OCI-LY3 (cell line): ENCODE results near the gene SLC6A2.

Experiments
- H2AFZ ChIP-seq: fragments of 200-600, 300-600 bp; shearing (Covaris generic); 2 replicates; pipeline ENCODE4 v1.6.0; 2014; ENCODE audit warnings: antibody characterized with exemption, low read depth, low read length
- H3K27ac ChIP-seq: fragments of 200-600, 300-600 bp; sonication (generic); 2 replicates; pipeline ENCODE4 v1.5.1; 2014; ENCODE audit warnings: mild to moderate bottlenecking, low read length, moderate library complexity, mixed read lengths
- H3K27me3 ChIP-seq: fragments of 200-600, 300-600 bp; sonication (generic); 2 replicates; pipeline ENCODE4 v1.6.1; 2014; ENCODE audit warnings: low read depth, low read length, mixed read lengths
- H3K36me3 ChIP-seq: fragments of 200-600, 300-600 bp; sonication (generic); replicated peaks from 2 replicates; pipeline ENCODE3; 2014; ENCODE audit warnings: low read depth, low read length, mixed read lengths
- H3K4me1 ChIP-seq: fragments of 300-600, 200-600 bp; sonication (generic); 2 replicates; pipeline ENCODE4 v1.6.1; 2014; ENCODE audit warnings: low read length, mixed read lengths
- H3K4me2 ChIP-seq: fragments of 200-600, 300-600 bp; sonication (generic); 2 replicates; pipeline ENCODE4 v1.6.1; 2014; ENCODE audit warnings: low read length, mixed read lengths
- H3K4me3 ChIP-seq: fragments of 300-600, 200-600 bp; sonication (generic); 2 replicates; pipeline ENCODE4 v1.5.1; 2014; ENCODE audit warnings: antibody characterized with exemption, mild to moderate bottlenecking, low read length, moderate library complexity
- H3K79me2 ChIP-seq: fragments of 300-600, 200-600 bp; shearing (Covaris generic); 2 replicates; pipeline ENCODE4 v1.6.1; 2014; ENCODE audit warnings: mild to moderate bottlenecking, low read length, mixed read lengths
- H3K9ac ChIP-seq: fragments of 300-600, 200-600 bp; shearing (Covaris generic); 2 replicates; pipeline ENCODE4 v1.6.0; 2014; ENCODE audit warnings: mild to moderate bottlenecking, low read length, moderate library complexity
- H3K9me3 ChIP-seq: fragments of 200-600, 300-600 bp; shearing (Covaris generic); 2 replicates; pipeline ENCODE4 v1.6.1; 2014; ENCODE audit warnings: low read length, mixed read lengths; ENCODE audit not compliant: insufficient read depth
- H4K20me1 ChIP-seq: fragments of 200-600, 300-600 bp; sonication (generic); 2 replicates; pipeline ENCODE4 v1.6.1; 2016; ENCODE audit warnings: low read length, mixed read lengths; ENCODE audit not compliant: insufficient read depth
- EZH2phosphoT487 ChIP-seq: fragments of 200-600 bp; shearing (Covaris generic); IDR thresholded peaks from 2 replicates; pipeline ENCODE4 v1.6.1; 2018; ENCODE audit warnings: antibody characterized with exemption, mixed run types, low read depth
- TF ChIP-seq, protein P1 (sequence below): fragments of 200-600, 300-600 bp; sonication (generic); IDR thresholded peaks from 2 replicates; pipeline ENCODE4 v1.5.1; 2014; ENCODE audit warnings: antibody characterized with exemption, low read length, low read depth

The SLC6A2 gene

GRCh38 chr16:55685973-55686372 is 30.2 kb downstream of the SLC6A2 start:
- no peak for TF ChIP-seq EZH2phosphoT487
- TF ChIP-seq, protein P1, sequence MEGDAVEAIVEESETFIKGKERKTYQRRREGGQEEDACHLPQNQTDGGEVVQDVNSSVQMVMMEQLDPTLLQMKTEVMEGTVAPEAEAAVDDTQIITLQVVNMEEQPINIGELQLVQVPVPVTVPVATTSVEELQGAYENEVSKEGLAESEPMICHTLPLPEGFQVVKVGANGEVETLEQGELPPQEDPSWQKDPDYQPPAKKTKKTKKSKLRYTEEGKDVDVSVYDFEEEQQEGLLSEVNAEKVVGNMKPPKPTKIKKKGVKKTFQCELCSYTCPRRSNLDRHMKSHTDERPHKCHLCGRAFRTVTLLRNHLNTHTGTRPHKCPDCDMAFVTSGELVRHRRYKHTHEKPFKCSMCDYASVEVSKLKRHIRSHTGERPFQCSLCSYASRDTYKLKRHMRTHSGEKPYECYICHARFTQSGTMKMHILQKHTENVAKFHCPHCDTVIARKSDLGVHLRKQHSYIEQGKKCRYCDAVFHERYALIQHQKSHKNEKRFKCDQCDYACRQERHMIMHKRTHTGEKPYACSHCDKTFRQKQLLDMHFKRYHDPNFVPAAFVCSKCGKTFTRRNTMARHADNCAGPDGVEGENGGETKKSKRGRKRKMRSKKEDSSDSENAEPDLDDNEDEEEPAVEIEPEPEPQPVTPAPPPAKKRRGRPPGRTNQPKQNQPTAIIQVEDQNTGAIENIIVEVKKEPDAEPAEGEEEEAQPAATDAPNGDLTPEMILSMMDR: no peak
- Histone ChIP-seq H4K20me1 (no peaks in the 10 kb centered on the region), H3K9ac (no peak overlapping the region), H3K4me3 (no peak overlapping the region), H3K4me2 (no peak overlapping the region), H3K9me3 (no peaks in the 10 kb centered on the region), H3K27ac (no peak overlapping the region), H3K36me3 (no peaks in the 10 kb centered on the region), H3K27me3 (0 out of 2 replicates have a peak, but pooled peaks cover 4% of the 10 kb centered on the region), H2AFZ (no peak overlapping the region), H3K4me1 (no peaks in the 10 kb centered on the region), H3K79me2 (no peaks in the 10 kb centered on the region)

- H3K4me1 ChIP-seq: no peaks in the 10 kb centered on the region
- H3K9ac ChIP-seq: no peak overlapping the region
- H4K20me1 ChIP-seq: no peaks in the 10 kb centered on the region
- H3K36me3 ChIP-seq: no peaks in the 10 kb centered on the region
- H3K27me3 ChIP-seq: 0 out of 2 replicates have a peak, but pooled peaks cover 4% of the 10 kb centered on the region
- no peak overlapping the region for H3K27ac ChIP-seq
- H3K9me3 ChIP-seq: no peaks in the 10 kb centered on the region
- no peak overlapping the region for H3K4me3 ChIP-seq
- TF ChIP-seq, protein P1: no peak
- no peak for TF ChIP-seq EZH2phosphoT487
- no peak overlapping the region for H3K4me2 ChIP-seq
- H3K79me2 ChIP-seq: no peaks in the 10 kb centered on the region
- no peak overlapping the region for H2AFZ ChIP-seq
Observed at GRCh38 chr16:55686671-55687070, 30.9 kb downstream of the SLC6A2 start.

DNA sequence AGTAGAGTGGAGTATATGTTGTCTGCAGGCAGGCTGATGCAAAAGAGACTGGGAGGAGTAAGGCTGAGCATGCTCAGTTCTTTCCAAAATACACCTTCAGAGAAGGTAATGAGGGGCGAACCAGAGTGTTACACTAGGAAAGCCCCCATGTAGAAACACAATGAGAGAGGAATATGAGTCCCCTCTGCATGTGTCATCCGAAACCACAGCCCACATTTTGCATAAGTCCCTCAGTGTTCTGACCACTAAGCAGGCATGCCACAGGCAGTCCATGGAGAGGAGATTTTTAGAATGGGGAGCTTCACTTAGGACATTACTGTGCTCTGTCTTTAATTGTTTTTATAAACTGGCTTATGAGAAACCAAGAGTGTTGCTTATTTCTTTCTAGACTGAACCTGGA is 32.0 kb downstream of the SLC6A2 start:
- TF ChIP-seq EZH2phosphoT487: no peak
- TF ChIP-seq, protein P1: no peak
- Histone ChIP-seq H3K9ac (no peak overlapping the region), H3K36me3 (no peaks in the 10 kb centered on the region), H3K9me3 (no peaks in the 10 kb centered on the region), H3K27ac (no peak overlapping the region), H3K4me3 (no peak overlapping the region), H3K4me2 (no peak overlapping the region), H3K4me1 (no peaks in the 10 kb centered on the region), H3K27me3 (0 out of 2 replicates have a peak, but pooled peaks cover 4% of the 10 kb centered on the region), H2AFZ (no peak overlapping the region), H3K79me2 (no peaks in the 10 kb centered on the region), H4K20me1 (no peaks in the 10 kb centered on the region)

DNA sequence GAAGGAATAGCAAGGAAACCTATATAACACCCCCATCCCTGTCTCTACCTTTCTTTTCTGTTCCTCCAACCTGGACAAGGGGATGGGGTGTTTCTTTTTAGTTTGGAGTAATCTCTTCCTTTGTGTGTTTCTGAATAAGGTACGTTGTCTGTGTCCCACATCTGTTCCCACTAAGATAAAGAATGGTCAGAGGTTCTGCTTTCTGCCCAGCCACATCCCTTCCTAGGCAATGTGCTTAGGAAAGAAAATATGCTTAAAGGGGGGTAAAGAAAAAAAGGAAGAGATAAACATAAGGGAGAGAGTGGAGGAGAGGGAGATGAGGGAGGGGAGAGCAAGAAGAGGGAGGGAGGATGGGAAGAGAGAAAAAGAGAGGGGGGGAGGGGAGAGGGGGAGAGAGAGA is 35.1 kb downstream of the SLC6A2 start:
- Histone ChIP-seq H3K27me3 (0 out of 2 replicates have a peak, but pooled peaks cover 4% of the 10 kb centered on the region), H3K79me2 (no peaks in the 10 kb centered on the region), H3K9ac (no peak overlapping the region), H3K27ac (no peak overlapping the region), H2AFZ (no peak overlapping the region), H3K9me3 (no peaks in the 10 kb centered on the region), H3K4me2 (no peak overlapping the region), H3K4me1 (no peaks in the 10 kb centered on the region), H3K36me3 (no peaks in the 10 kb centered on the region), H3K4me3 (no peak overlapping the region), H4K20me1 (no peaks in the 10 kb centered on the region)
- TF ChIP-seq EZH2phosphoT487: no peak
- TF ChIP-seq, protein P1: no peak
